Loucy (cell line): ENCODE results near the gene PHETA2.

Experiments
- H2AFZ ChIP-seq: fragments of 200-600 bp; sonication (generic); 2 replicates; pipeline ENCODE4 v1.6.0; 2016; ENCODE audit warnings: antibody characterized with exemption, mild to moderate bottlenecking, low read length, moderate library complexity
- H3F3A ChIP-seq: fragments of 200-600 bp; 2 replicates; pipeline ENCODE4 v1.6.0; 2016; ENCODE audit warnings: antibody characterized with exemption, low read depth, mild to moderate bottlenecking
- H3K27me3 ChIP-seq: fragments of 200-600 bp; sonication (generic); 2 replicates; pipeline ENCODE4 v1.6.1; 2014; ENCODE audit warnings: low read length, mild to moderate bottlenecking; ENCODE audit not compliant: insufficient read depth, poor library complexity, severe bottlenecking
- H3K36me3 ChIP-seq: fragments of 200-600 bp; sonication (generic); 2 replicates; pipeline ENCODE4 v1.6.1; 2016; ENCODE audit warnings: low read length; ENCODE audit not compliant: insufficient read depth
- H3K4me1 ChIP-seq: fragments of 200-600 bp; sonication (generic); 2 replicates; pipeline ENCODE4 v1.5.1; 2014; ENCODE audit warnings: low read length, mild to moderate bottlenecking; ENCODE audit not compliant: insufficient read depth, poor library complexity, severe bottlenecking
- H3K4me2 ChIP-seq: fragments of 200-600 bp; sonication (generic); 2 replicates; pipeline ENCODE4 v1.6.0; 2014; ENCODE audit warnings: antibody characterized with exemption, low read length, low read depth, mild to moderate bottlenecking; ENCODE audit not compliant: poor library complexity, severe bottlenecking
- H3K4me3 ChIP-seq: fragments of 200-600 bp; sonication (generic); 2 replicates; pipeline ENCODE4 v1.5.1; 2014; ENCODE audit warnings: low read length, mild to moderate bottlenecking, mixed read lengths; ENCODE audit not compliant: poor library complexity, severe bottlenecking
- H3K79me2 ChIP-seq: fragments of 200-600 bp; sonication (generic); 2 replicates; pipeline ENCODE4 v1.6.1; 2014; ENCODE audit warnings: low read length; ENCODE audit not compliant: insufficient read depth
- H3K9ac ChIP-seq: fragments of 200-600 bp; sonication (generic); 2 replicates; pipeline ENCODE4 v1.6.0; 2014; ENCODE audit warnings: mild to moderate bottlenecking, low read depth, low read length, moderate library complexity; ENCODE audit not compliant: poor library complexity, severe bottlenecking
- H3K9me2 ChIP-seq: fragments of 200-600 bp; sonication (generic); replicated peaks from 2 replicates; pipeline ENCODE4 v1.6.1; 2016; ENCODE audit warnings: low read depth, low read length, mixed read lengths
- H3K9me3 ChIP-seq: fragments of 200-600 bp; sonication (generic); 2 replicates; pipeline ENCODE4 v1.6.1; 2014; ENCODE audit warnings: mild to moderate bottlenecking, antibody characterized with exemption, low read length, low read depth; ENCODE audit not compliant: insufficient read depth
- H4K20me1 ChIP-seq: fragments of 200-600 bp; sonication (generic); 2 replicates; pipeline ENCODE4 v1.6.0; 2014; ENCODE audit warnings: antibody characterized with exemption, low read length, mild to moderate bottlenecking; ENCODE audit not compliant: insufficient read depth, poor library complexity, severe bottlenecking
- CTCF ChIP-seq: fragments of 200-600 bp; sonication (generic); conservative IDR thresholded peaks from 2 replicates; pipeline ENCODE4 v1.5.1; 2014; ENCODE audit warnings: mild to moderate bottlenecking, antibody characterized with exemption, low read length
- EZH2phosphoT487 ChIP-seq: fragments of 200-600 bp; IDR thresholded peaks from 2 replicates; pipeline ENCODE4 v1.6.1; 2018; ENCODE audit warnings: antibody characterized with exemption, mild to moderate bottlenecking, moderate library complexity, borderline replicate concordance

Gene PHETA2

GRCh38 chr22:42056757-42057511 is 17.1 kb upstream of the PHETA2 start:
- Histone ChIP-seq H3K9ac (no peak overlapping the region), H3K9me3 (peaks cover 9% of the 10 kb centered on the region; the same call in 1 of the 2 replicates), H3K9me2 (no peaks in the 10 kb centered on the region), H3K36me3 (no peaks in the 10 kb centered on the region; the same call in 1 of the 2 replicates), H3K4me2 (no peak overlapping the region), H4K20me1 (no peaks in the 10 kb centered on the region), H3F3A (no peaks in the 10 kb centered on the region), H3K27me3 (no peaks in the 10 kb centered on the region), H3K4me3 (no peak overlapping the region), H3K4me1 (no peaks in the 10 kb centered on the region), H2AFZ (no peak overlapping the region), H3K79me2 (no peaks in the 10 kb centered on the region)
- TF ChIP-seq EZH2phosphoT487 = no peak
- no peak for TF ChIP-seq CTCF

DNA sequence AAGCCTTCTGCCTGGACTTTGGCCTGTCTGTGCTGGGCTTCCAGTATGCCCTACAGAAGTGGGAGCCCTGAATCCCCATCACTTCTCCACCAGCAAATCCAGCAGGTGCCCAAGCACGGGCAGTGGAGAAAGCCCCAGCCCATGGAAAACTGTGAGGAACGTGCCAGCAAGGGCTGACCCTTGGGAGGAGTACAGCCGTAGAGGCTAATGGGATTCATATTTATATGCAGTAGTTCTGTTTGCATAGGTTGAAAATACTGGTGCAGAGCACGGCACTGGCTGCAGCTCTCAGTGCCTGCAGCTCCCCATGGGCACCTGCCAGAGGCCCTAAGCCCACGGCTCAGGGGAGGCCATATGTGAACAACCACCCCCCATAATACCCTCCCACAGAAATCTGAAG is 13.6 kb upstream of the PHETA2 start:
- H3K36me3 ChIP-seq = no peaks in the 10 kb centered on the region; the same call in 1 of the 2 replicates
- H2AFZ ChIP-seq = no peak overlapping the region
- H3K4me1 ChIP-seq = no peaks in the 10 kb centered on the region
- H3K79me2 ChIP-seq = no peaks in the 10 kb centered on the region
- H3K4me3 ChIP-seq = no peak overlapping the region
- H3F3A ChIP-seq = no peaks in the 10 kb centered on the region
- no peak overlapping the region for H3K4me2 ChIP-seq
- no peaks in the 10 kb centered on the region for H4K20me1 ChIP-seq
- no peak overlapping the region for H3K9ac ChIP-seq
- H3K9me2 ChIP-seq = no peaks in the 10 kb centered on the region
- no peaks in the 10 kb centered on the region for H3K27me3 ChIP-seq
- peaks cover 9% of the 10 kb centered on the region; the same call in 1 of the 2 replicates for H3K9me3 ChIP-seq
- TF ChIP-seq CTCF (no peak), EZH2phosphoT487 (no peak)

- H3F3A ChIP-seq = no peaks in the 10 kb centered on the region
- no peak overlapping the region for H2AFZ ChIP-seq
- H3K9me3 ChIP-seq = peaks cover 9% of the 10 kb centered on the region; the same call in 1 of the 2 replicates
- no peaks in the 10 kb centered on the region for H3K27me3 ChIP-seq
- H4K20me1 ChIP-seq = no peaks in the 10 kb centered on the region
- H3K79me2 ChIP-seq = no peaks in the 10 kb centered on the region
- no peaks in the 10 kb centered on the region for H3K4me1 ChIP-seq
- no peak overlapping the region for H3K9ac ChIP-seq
- no peak overlapping the region for H3K4me2 ChIP-seq
- no peaks in the 10 kb centered on the region for H3K9me2 ChIP-seq
- no peak overlapping the region for H3K4me3 ChIP-seq
- H3K36me3 ChIP-seq = no peaks in the 10 kb centered on the region; the same call in 1 of the 2 replicates
- TF ChIP-seq CTCF = no peak
- TF ChIP-seq EZH2phosphoT487 = no peak
Measured at GRCh38 chr22:42061041-42061440, 13.0 kb upstream of the PHETA2 start.
